ENCODE measurements around the gene APOO. TPM values are rescaled to one million over a fixed set of nuclear protein-coding genes. Genes with fewer than 3 reads are reported as not detected.

Gene APOO
- total RNA-seq, 1 experiment from 2014 or later: 95.3 TPM

DNA sequence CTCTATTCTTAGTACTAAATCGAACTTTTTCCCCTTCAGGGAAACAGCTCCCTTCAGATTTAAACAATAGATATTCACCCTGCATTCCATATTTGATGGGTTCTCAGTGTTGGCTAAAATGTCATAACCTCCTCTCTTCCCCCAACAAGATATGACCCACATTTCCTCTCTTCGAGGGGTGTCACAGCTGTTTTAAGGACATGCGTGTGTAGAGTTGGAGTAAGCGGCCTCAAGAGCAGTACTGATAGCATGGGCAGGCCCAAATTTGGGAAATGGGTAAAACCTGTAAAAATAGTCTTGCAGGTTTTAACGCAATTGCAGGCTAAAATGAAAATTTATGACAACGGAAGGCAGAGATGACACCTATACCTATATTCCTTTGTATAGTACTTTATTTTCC, 96.1 kb downstream of the APOO start:
- no peak overlapping the region for H2BK5ac ChIP-seq (ENCODE audit: insufficient read length, low read length)
- no peaks in the 10 kb centered on the region for H3K36me3 Mint-ChIP-seq (ENCODE audit: insufficient read depth in 1 of 3, low read depth in 3 of 3)
- H4K5ac ChIP-seq (ENCODE audit: insufficient read length, low read depth, low read length): no peak overlapping the region
- no peak overlapping the region for H3K27ac ChIP-seq (ENCODE audit: insufficient read length, low read depth, low read length)
- H3T11ph ChIP-seq (ENCODE audit: low read length): no peak overlapping the region
- H3K9ac ChIP-seq (ENCODE audit: extremely low read depth, insufficient read length, low read length): no peak overlapping the region
- no peaks in the 10 kb centered on the region; a peak in 1 of 5 replicates for H3K9me3 Mint-ChIP-seq
- no peak overlapping the region for H2AK5ac ChIP-seq (ENCODE audit: insufficient read length, low read length)
- no peaks in the 10 kb centered on the region for H3K9me3 ChIP-seq (ENCODE audit: control insufficient read depth, low read depth, low read length)
- H2BK15ac ChIP-seq (ENCODE audit: low read depth, low read length): no peak overlapping the region
- DNase-seq: no peak
- no peak overlapping the region for H2BK20ac ChIP-seq (ENCODE audit: low read depth, low read length, poor library complexity, severe bottlenecking)
- no peaks in the 10 kb centered on the region for H4K20me1 ChIP-seq (ENCODE audit: control insufficient read depth, insufficient read depth, insufficient read length)
- H3K4me1 Mint-ChIP-seq: peaks cover 11 to 21% of the 10 kb centered on the region in 2 experiments
- TF ChIP-seq, protein P1, sequence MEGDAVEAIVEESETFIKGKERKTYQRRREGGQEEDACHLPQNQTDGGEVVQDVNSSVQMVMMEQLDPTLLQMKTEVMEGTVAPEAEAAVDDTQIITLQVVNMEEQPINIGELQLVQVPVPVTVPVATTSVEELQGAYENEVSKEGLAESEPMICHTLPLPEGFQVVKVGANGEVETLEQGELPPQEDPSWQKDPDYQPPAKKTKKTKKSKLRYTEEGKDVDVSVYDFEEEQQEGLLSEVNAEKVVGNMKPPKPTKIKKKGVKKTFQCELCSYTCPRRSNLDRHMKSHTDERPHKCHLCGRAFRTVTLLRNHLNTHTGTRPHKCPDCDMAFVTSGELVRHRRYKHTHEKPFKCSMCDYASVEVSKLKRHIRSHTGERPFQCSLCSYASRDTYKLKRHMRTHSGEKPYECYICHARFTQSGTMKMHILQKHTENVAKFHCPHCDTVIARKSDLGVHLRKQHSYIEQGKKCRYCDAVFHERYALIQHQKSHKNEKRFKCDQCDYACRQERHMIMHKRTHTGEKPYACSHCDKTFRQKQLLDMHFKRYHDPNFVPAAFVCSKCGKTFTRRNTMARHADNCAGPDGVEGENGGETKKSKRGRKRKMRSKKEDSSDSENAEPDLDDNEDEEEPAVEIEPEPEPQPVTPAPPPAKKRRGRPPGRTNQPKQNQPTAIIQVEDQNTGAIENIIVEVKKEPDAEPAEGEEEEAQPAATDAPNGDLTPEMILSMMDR (conservative IDR thresholded peaks at IDR 0.05): no peak
- no peak overlapping the region for H3K14ac ChIP-seq (ENCODE audit: insufficient read depth, low read length)
- H3K56ac ChIP-seq (ENCODE audit: insufficient read length, low read depth, low read length): no peak overlapping the region
- H3K4ac ChIP-seq (ENCODE audit: low read depth, low read length): no peak overlapping the region
- no peak overlapping the region for H2BK12ac ChIP-seq (ENCODE audit: insufficient read length, low read depth, low read length)
- no CpG with 5 or more reads among the region's 6 CpGs for WGBS (ENCODE audit: extremely low coverage, insufficient read length, low lambda C conversion rate)
- no peaks in the 10 kb centered on the region for H3K27me3 ChIP-seq (ENCODE audit: insufficient read depth, low read length)
- H3K27me3 Mint-ChIP-seq (ENCODE audit: low read depth): no peaks in the 10 kb centered on the region
- no peaks in the 10 kb centered on the region for H3K4me1 ChIP-seq (ENCODE audit: insufficient read depth, low read length)
- H3K23me2 ChIP-seq (ENCODE audit: insufficient read length, low read depth, low read length, poor library complexity, severe bottlenecking): no peaks in the 10 kb centered on the region
- H4K91ac ChIP-seq (ENCODE audit: insufficient read length, low read depth, low read length): no peak overlapping the region
- H3K4me3 Mint-ChIP-seq: no peak overlapping the region
- H3K27ac Mint-ChIP-seq: peak overlapping the region in 1 of 3 experiments; percentile 29; a peak in 2 of 7 replicates
- no peak overlapping the region for H3K23ac ChIP-seq (ENCODE audit: insufficient read length, low read depth, low read length)
- no peak overlapping the region for H3K4me2 ChIP-seq (ENCODE audit: insufficient read depth, insufficient read length, low read length)
- no peaks in the 10 kb centered on the region for H3K79me2 ChIP-seq (ENCODE audit: insufficient read depth, low read length)
- no peaks in the 10 kb centered on the region for H3K79me1 ChIP-seq (ENCODE audit: insufficient read depth, low read depth, low read length, poor library complexity, severe bottlenecking)
- no peak overlapping the region for H3K18ac ChIP-seq (ENCODE audit: insufficient read length, low read depth, low read length)
- no peak overlapping the region for H2AFZ ChIP-seq (ENCODE audit: low read length)
- no peak overlapping the region for H4K8ac ChIP-seq (replicated peaks; ENCODE audit: insufficient read length, low read depth, low read length)
- no peak overlapping the region for H2BK120ac ChIP-seq (ENCODE audit: low read depth, low read length, poor library complexity, severe bottlenecking)

All from H9 (cell line).